GM19452 (cell line): ENCODE results near the gene TENM4.

Source experiments
- ATAC-seq: cut with Tn5 transposase; IDR thresholded peaks from one replicate; pipeline ENCODE4 v1.9.1; 2021; ENCODE audit not compliant: unreplicated experiment

Gene TENM4

GRCh38 chr11:79150966-79151365, 289.9 kb downstream of the TENM4 start:
- ATAC-seq = no peak

GRCh38 chr11:79150320-79150719, 290.5 kb downstream of the TENM4 start:
- no peak for ATAC-seq

GRCh38 chr11:79147731-79148130, 293.1 kb downstream of the TENM4 start:
- no peak for ATAC-seq

GRCh38 chr11:79147011-79147410, 293.8 kb downstream of the TENM4 start:
- no peak for ATAC-seq

- ATAC-seq = no peak
Observed at GRCh38 chr11:79139900-79140299, 300.9 kb downstream of the TENM4 start.

- no peak for ATAC-seq
Observed at GRCh38 chr11:79129702-79130101, 311.1 kb downstream of the TENM4 start.

- no peak for ATAC-seq
Observed at GRCh38 chr11:79128291-79128690, 312.5 kb downstream of the TENM4 start.

GRCh38 chr11:79122759-79123158, 318.1 kb downstream of the TENM4 start:
- no peak for ATAC-seq

- ATAC-seq = no peak
Observed at GRCh38 chr11:79121351-79121750, 319.5 kb downstream of the TENM4 start.

GRCh38 chr11:79119491-79120284, 321.1 kb downstream of the TENM4 start:
- ATAC-seq = no peak

- ATAC-seq = no peak
Observed at GRCh38 chr11:79117488-79117887, 323.3 kb downstream of the TENM4 start.

GRCh38 chr11:79116600-79116999, 324.2 kb downstream of the TENM4 start:
- ATAC-seq = no peak

GRCh38 chr11:79113054-79113690, 327.7 kb downstream of the TENM4 start:
- ATAC-seq = no peak

- no peak for ATAC-seq
Observed at GRCh38 chr11:79110796-79111195, 330.0 kb downstream of the TENM4 start.

GRCh38 chr11:79110321-79110720, 330.5 kb downstream of the TENM4 start:
- ATAC-seq = no peak

GRCh38 chr11:79108851-79109250, 332.0 kb downstream of the TENM4 start:
- ATAC-seq = no peak

GRCh38 chr11:79102840-79103239, 338.0 kb downstream of the TENM4 start:
- ATAC-seq = no peak

- ATAC-seq = no peak
Observed at GRCh38 chr11:79101656-79102055, 339.2 kb downstream of the TENM4 start.

GRCh38 chr11:79100093-79100910, 340.5 kb downstream of the TENM4 start:
- peak; percentile 83 for ATAC-seq

- ATAC-seq = no peak
Observed at GRCh38 chr11:79098146-79098545, 342.7 kb downstream of the TENM4 start.

GRCh38 chr11:79097246-79097875, 343.5 kb downstream of the TENM4 start:
- ATAC-seq = no peak
